DND-41 (cell line): ENCODE results near the gene YRDC.
A peak's percentile ranks its signal among the peaks of the same experiment; 100 is the strongest.

Source experiments
- ATAC-seq: fragments of 200-7000 bp; cut with Tn5 transposase; 3 replicates; pipeline ENCODE4 v1.9.1; 2021; ENCODE audit warnings: low read depth; ENCODE audit not compliant: insufficient read depth
- DNase-seq: peaks from one replicate; pipeline ENCODE4 v3.0.0-alpha.2; 2020
- H2AFZ ChIP-seq: 2 replicates; pipeline ENCODE4 v1.6.0; 2012; ENCODE audit warnings: low read depth, low read length
- H3K27ac ChIP-seq: 2 replicates; pipeline ENCODE4 v1.5.1; 2012; ENCODE audit warnings: low read length, inconsistent platforms
- H3K27me3 ChIP-seq: fragments of 200-600 bp; sonication (generic); 2 replicates; pipeline ENCODE4 v1.6.0; 2012; ENCODE audit warnings: low read length, mild to moderate bottlenecking, inconsistent platforms; ENCODE audit not compliant: insufficient read depth, poor library complexity
- H3K36me3 ChIP-seq: 2 replicates; pipeline ENCODE4 v1.5.1; 2012; ENCODE audit warnings: low read length, inconsistent platforms; ENCODE audit not compliant: insufficient read depth
- H3K4me1 ChIP-seq: 2 replicates; pipeline ENCODE4 v1.5.1; 2012; ENCODE audit warnings: mild to moderate bottlenecking, low read length; ENCODE audit not compliant: insufficient read depth
- H3K4me2 ChIP-seq: 2 replicates; pipeline ENCODE4 v1.6.0; 2012; ENCODE audit warnings: mild to moderate bottlenecking, moderate library complexity, low read length, inconsistent platforms; ENCODE audit not compliant: insufficient read depth
- H3K4me3 ChIP-seq, 2 experiments: fragments of 200-600 bp in 1 of 2; shearing (Covaris generic) in 1 of 2; 2 replicates each; pipeline ENCODE4 v1.5.1; 2012 to 2016; ENCODE audit warnings: inconsistent platforms in 2 of 2, low read length in 2 of 2, mild to moderate bottlenecking in 2 of 2, low read depth in 1 of 2, moderate library complexity in 1 of 2
- H3K79me2 ChIP-seq: 2 replicates; pipeline ENCODE4 v1.6.0; 2012; ENCODE audit warnings: low read length, inconsistent platforms; ENCODE audit not compliant: insufficient read depth
- H3K9ac ChIP-seq: 2 replicates; pipeline ENCODE4 v1.6.0; 2012; ENCODE audit warnings: low read depth, mild to moderate bottlenecking, inconsistent platforms, low read length, moderate library complexity
- H3K9me3 ChIP-seq: 2 replicates; pipeline ENCODE4 v1.5.1; 2012; ENCODE audit warnings: low read length, moderate library complexity, mild to moderate bottlenecking, inconsistent platforms; ENCODE audit not compliant: insufficient read depth, severe bottlenecking
- H4K20me1 ChIP-seq: 2 replicates; pipeline ENCODE4 v1.6.0; 2012; ENCODE audit warnings: low read length; ENCODE audit not compliant: insufficient read depth
- CTCF ChIP-seq: IDR thresholded peaks from 2 replicates; pipeline ENCODE4 v1.5.1; 2012; ENCODE audit warnings: borderline replicate concordance, low read length, moderate library complexity, mild to moderate bottlenecking; ENCODE audit not compliant: poor library complexity, severe bottlenecking; ENCODE audit errors: extremely low read depth
- EZH2 ChIP-seq: IDR thresholded peaks from 3 replicates; pipeline ENCODE4 v1.6.1; 2012; ENCODE audit warnings: borderline replicate concordance, low read depth, mild to moderate bottlenecking, moderate library complexity, low read length, inconsistent platforms; ENCODE audit not compliant: severe bottlenecking

YRDC gene

DNA sequence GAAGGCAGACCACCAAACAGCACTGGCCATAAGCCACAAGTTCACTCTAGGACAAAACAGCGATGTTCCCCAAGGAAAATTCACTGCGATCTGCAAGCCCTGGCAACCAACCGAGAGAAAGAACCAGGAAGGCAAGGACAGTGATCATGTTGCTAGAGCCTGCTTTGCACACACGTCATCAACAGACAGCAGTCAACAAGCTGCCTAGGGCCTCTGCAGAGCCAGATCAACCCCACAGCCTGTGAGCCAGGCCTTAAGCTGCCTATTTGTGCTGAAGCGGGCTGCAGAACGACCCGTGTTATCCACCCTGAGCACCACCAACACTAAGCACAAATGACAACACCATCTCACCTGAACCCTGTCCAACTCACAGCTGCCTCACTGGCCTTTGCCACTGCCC, 6.2 kb upstream of the YRDC start:
- no peaks in the 10 kb centered on the region for H3K27me3 ChIP-seq
- no peak overlapping the region for H3K4me2 ChIP-seq
- no peak overlapping the region for H3K9ac ChIP-seq
- ATAC-seq = no peak
- TF ChIP-seq EZH2 (no peak), CTCF (no peak)
- no peaks in the 10 kb centered on the region for H3K9me3 ChIP-seq
- H2AFZ ChIP-seq = no peak overlapping the region
- H3K36me3 ChIP-seq = peaks cover 48% of the 10 kb centered on the region
- H4K20me1 ChIP-seq = no peaks in the 10 kb centered on the region; the same call in 1 of the 2 replicates
- H3K4me3 ChIP-seq = no peak overlapping the region
- peaks cover 5% of the 10 kb centered on the region for H3K4me1 ChIP-seq
- H3K27ac ChIP-seq = no peak overlapping the region
- no peaks in the 10 kb centered on the region; the same call in 1 of the 2 replicates for H3K79me2 ChIP-seq
- no peak for DNase-seq

- H3K4me1 ChIP-seq = peaks cover 11% of the 10 kb centered on the region
- H2AFZ ChIP-seq = no peak overlapping the region
- no peak for DNase-seq
- no peak overlapping the region for H3K4me2 ChIP-seq
- TF ChIP-seq EZH2 (no peak), CTCF (no peak)
- no peaks in the 10 kb centered on the region for H3K27me3 ChIP-seq
- H4K20me1 ChIP-seq = no peaks in the 10 kb centered on the region; the same call in 1 of the 2 replicates
- no peak overlapping the region for H3K9ac ChIP-seq
- ATAC-seq = no peak
- peaks cover 43% of the 10 kb centered on the region for H3K36me3 ChIP-seq
- H3K4me3 ChIP-seq = no peak overlapping the region
- no peaks in the 10 kb centered on the region; the same call in 1 of the 2 replicates for H3K79me2 ChIP-seq
- no peaks in the 10 kb centered on the region for H3K9me3 ChIP-seq
- no peak overlapping the region for H3K27ac ChIP-seq
These were observed 5.6 kb upstream of the YRDC start for GRCh38 chr1:37813529-37814145.

GRCh38 chr1:37811027-37811655, 3.1 kb upstream of the YRDC start:
- H3K9me3 ChIP-seq = no peaks in the 10 kb centered on the region
- H3K4me2 ChIP-seq = no peak overlapping the region
- H3K79me2 ChIP-seq = peaks cover 21% of the 10 kb centered on the region
- no peak overlapping the region for H3K9ac ChIP-seq
- H3K4me3 ChIP-seq = no peak overlapping the region
- peaks cover 23% of the 10 kb centered on the region for H3K4me1 ChIP-seq
- H4K20me1 ChIP-seq = peaks cover 16% of the 10 kb centered on the region
- ATAC-seq (peak; percentile 40), DNase-seq (peak; percentile 67)
- no peak overlapping the region for H2AFZ ChIP-seq
- H3K27ac ChIP-seq = no peak overlapping the region
- peaks cover 48% of the 10 kb centered on the region for H3K36me3 ChIP-seq
- H3K27me3 ChIP-seq = no peaks in the 10 kb centered on the region
- TF ChIP-seq CTCF (peak; percentile 86), EZH2 (no peak)
